IMR-90 (cell line): ENCODE measurements around the gene ME3. TPM values are rescaled to one million over a fixed set of nuclear protein-coding genes. Genes with fewer than 3 reads are reported as not detected.

Experiments used
- ATAC-seq: fragments of 200-7000 bp; cut with Tn5 transposase; 2 replicates; pipeline ENCODE4 v1.9.1; 2020; ENCODE audit warnings: low read depth, mild to moderate bottlenecking, moderate library complexity
- BruUV-seq: library from RNA; stranded (reverse); fragments of 400-500 nt; replicated peaks from 2 replicates; lab custom pipeline; 2021; lab: Mats Ljungman, UMichigan
- CTCF ChIA-PET: fragments of 300-600 bp; formaldehyde crosslinking; extraction: SDS; loops from one replicate; lab custom pipeline; 2021; ENCODE audit warnings: antibody characterized with exemption; lab: Yijun Ruan, JAX
- POLR2A ChIA-PET: fragments of 300-600 bp; sonication (Branson Sonifier 250); formaldehyde crosslinking; loops from one replicate; lab custom pipeline; 2022; ENCODE audit warnings: antibody characterized with exemption; ENCODE audit not compliant: unreplicated experiment; lab: Charles Lee
- DNase-seq: peaks from one replicate; pipeline ENCODE4 v3.0.0; 2013
- H2AFZ ChIP-seq: replicated peaks from 2 replicates; pipeline ENCODE3; 2013; ENCODE audit warnings: low read length, mild to moderate bottlenecking; ENCODE audit not compliant: poor library complexity
- H2AK5ac ChIP-seq: 2 replicates; pipeline ENCODE4 v1.6.1; 2013; ENCODE audit warnings: low read depth, low read length, inconsistent platforms
- H2AK9ac ChIP-seq: replicated peaks from 2 replicates; pipeline ENCODE3; 2013; ENCODE audit warnings: mild to moderate bottlenecking, low read depth, low read length, moderate library complexity; ENCODE audit not compliant: poor library complexity
- H2BK120ac ChIP-seq: 2 replicates; pipeline ENCODE4 v1.6.1; 2013; ENCODE audit warnings: low read depth, low read length, inconsistent platforms
- H2BK15ac ChIP-seq: 3 replicates; pipeline ENCODE4 v1.6.1; 2013; ENCODE audit warnings: low read depth, low read length, inconsistent platforms
- H2BK20ac ChIP-seq: 2 replicates; pipeline ENCODE4 v1.6.1; 2013; ENCODE audit warnings: low read depth, mild to moderate bottlenecking, inconsistent platforms, low read length, moderate library complexity
- H2BK5ac ChIP-seq: 2 replicates; pipeline ENCODE4 v1.6.1; 2013; ENCODE audit warnings: mild to moderate bottlenecking, low read depth, low read length, inconsistent platforms; ENCODE audit not compliant: poor library complexity, severe bottlenecking
- H3K14ac ChIP-seq: replicated peaks from 2 replicates; pipeline ENCODE4 v1.6.1; 2013; ENCODE audit warnings: low read depth, low read length, inconsistent platforms
- H3K18ac ChIP-seq: 2 replicates; pipeline ENCODE4 v1.6.1; 2013; ENCODE audit warnings: low read depth, low read length, control low read depth
- H3K23ac ChIP-seq: 2 replicates; pipeline ENCODE4 v1.6.1; 2013; ENCODE audit warnings: low read depth, low read length, inconsistent platforms
- H3K27ac ChIP-seq: 2 replicates; pipeline ENCODE4 v1.5.1; 2013; ENCODE audit warnings: mild to moderate bottlenecking, control low read depth, low read length; ENCODE audit not compliant: insufficient read depth
- H3K27me3 ChIP-seq: 2 replicates; pipeline ENCODE4 v1.6.1; 2013; ENCODE audit warnings: low read length; ENCODE audit not compliant: control insufficient read depth, insufficient read depth
- H3K36me3 ChIP-seq: 2 replicates; pipeline ENCODE4 v1.6.1; 2013; ENCODE audit warnings: low read length, mixed read lengths; ENCODE audit not compliant: control insufficient read depth, insufficient read depth
- H3K4ac ChIP-seq: 2 replicates; pipeline ENCODE4 v1.6.1; 2013; ENCODE audit warnings: low read depth, low read length, inconsistent platforms
- H3K4me1 ChIP-seq: 2 replicates; pipeline ENCODE4 v1.6.1; 2013; ENCODE audit warnings: low read length, mixed read lengths; ENCODE audit not compliant: control insufficient read depth, insufficient read depth
- H3K4me2 ChIP-seq: 2 replicates; pipeline ENCODE4 v1.6.1; 2013; ENCODE audit warnings: low read depth, mild to moderate bottlenecking, control low read depth, low read length, moderate library complexity
- H3K4me3 ChIP-seq: 2 replicates; pipeline ENCODE4 v1.5.1; 2013; ENCODE audit warnings: low read depth, mild to moderate bottlenecking, control low read depth, low read length, moderate library complexity; ENCODE audit not compliant: insufficient read depth
- H3K56ac ChIP-seq: 2 replicates; pipeline ENCODE4 v1.6.1; 2013; ENCODE audit warnings: low read length, inconsistent platforms; ENCODE audit not compliant: insufficient read depth; ENCODE audit errors: extremely low read depth
- H3K79me1 ChIP-seq, 2 experiments: 2 replicates each; pipeline ENCODE4 v1.6.1; 2013; ENCODE audit warnings: low read length in 2 of 2, inconsistent platforms in 1 of 2, low read depth in 1 of 2
- H3K9ac ChIP-seq: 2 replicates; pipeline ENCODE4 v1.6.1; 2013; ENCODE audit warnings: low read depth, low read length, control low read depth
- H3K9me1 ChIP-seq: 2 replicates; pipeline ENCODE4 v1.6.1; 2013; ENCODE audit warnings: low read length, inconsistent platforms; ENCODE audit not compliant: insufficient read depth
- H3K9me3 ChIP-seq: 2 replicates; pipeline ENCODE4 v1.6.1; 2013; ENCODE audit warnings: low read length; ENCODE audit not compliant: control insufficient read depth, insufficient read depth
- H4K20me1 ChIP-seq: 2 replicates; pipeline ENCODE4 v1.6.1; 2013; ENCODE audit warnings: low read length, inconsistent platforms; ENCODE audit not compliant: insufficient read depth
- H4K5ac ChIP-seq: 2 replicates; pipeline ENCODE4 v1.6.1; 2013; ENCODE audit warnings: mild to moderate bottlenecking, low read depth, low read length, control low read depth
- H4K8ac ChIP-seq, 2 experiments: 2 replicates each; pipeline ENCODE4 v1.6.1; 2013; ENCODE audit warnings: low read depth in 2 of 2, low read length in 2 of 2, control low read depth in 1 of 2, inconsistent platforms in 1 of 2
- H4K91ac ChIP-seq: 2 replicates; pipeline ENCODE4 v1.6.1; 2013; ENCODE audit warnings: low read depth, low read length, inconsistent platforms; ENCODE audit not compliant: insufficient read depth
- MAFK ChIP-seq: IDR thresholded peaks from 2 replicates; pipeline ENCODE4 v1.6.1; 2012; ENCODE audit warnings: low read depth, low read length, improper control_type of control experiment
- SMC3 ChIP-seq: fragments of 150-350 bp; IDR thresholded peaks from 2 replicates; pipeline ENCODE4 v1.6.1; 2016; ENCODE audit warnings: low read depth, mild to moderate bottlenecking, antibody characterized with exemption, low read length, moderate library complexity
- WGBS, 2 experiments: methylation state at CpG; one replicate each; pipeline versions ENCODE4 v1.1.5 to v1.1.7; 2013; ENCODE audit warnings: missing lambda C conversion rate in 2 of 2; ENCODE audit not compliant: insufficient read length in 1 of 2; ENCODE audit errors: extremely low coverage in 2 of 2; 5-methylcytosine and 5-hydroxymethylcytosine counted together
- dilution Hi-C: fragments of 300-500 bp; cut with HindIII; formaldehyde crosslinking; loops from one replicate; pipeline ENCODE4 v1.14.3; 2018; ENCODE audit warnings: low sequenced_read_pairs; ENCODE audit not compliant: unreplicated experiment
- in situ Hi-C: fragments of 300-500 bp; cut with MboI; formaldehyde crosslinking; loops from 3 replicates; pipeline ENCODE4 v1.14.3; 2019; ENCODE audit warnings: low sequenced_read_pairs, inconsistent platforms, mixed read lengths
- intact Hi-C: fragments of 100-400 bp; cut with micrococcal nuclease; formaldehyde crosslinking; loops from 2 replicates; pipeline ENCODE4 v1.10.0; 2022
- polyA plus RNA-seq, 3 experiments: library from polyadenylated mRNA; depleted of rRNA; stranded (reverse); fragments of >200 nt; gene quantifications; 2 replicates each; pipeline ENCODE4 v1.2.3, GENCODE V29; 2012; ENCODE audit warnings: low replicate concordance in 1 of 3
- total RNA-seq: library from RNA; depleted of rRNA; stranded (reverse); fragments of >200 nt; gene quantifications from 2 replicates; pipeline ENCODE4 v1.2.3, GENCODE V29; 2012

Gene ME3
- total and polyA plus RNA-seq, 2 of the 4 experiments (the other 2 are of a cell fraction): 7.8 to 9.0 TPM

DNA sequence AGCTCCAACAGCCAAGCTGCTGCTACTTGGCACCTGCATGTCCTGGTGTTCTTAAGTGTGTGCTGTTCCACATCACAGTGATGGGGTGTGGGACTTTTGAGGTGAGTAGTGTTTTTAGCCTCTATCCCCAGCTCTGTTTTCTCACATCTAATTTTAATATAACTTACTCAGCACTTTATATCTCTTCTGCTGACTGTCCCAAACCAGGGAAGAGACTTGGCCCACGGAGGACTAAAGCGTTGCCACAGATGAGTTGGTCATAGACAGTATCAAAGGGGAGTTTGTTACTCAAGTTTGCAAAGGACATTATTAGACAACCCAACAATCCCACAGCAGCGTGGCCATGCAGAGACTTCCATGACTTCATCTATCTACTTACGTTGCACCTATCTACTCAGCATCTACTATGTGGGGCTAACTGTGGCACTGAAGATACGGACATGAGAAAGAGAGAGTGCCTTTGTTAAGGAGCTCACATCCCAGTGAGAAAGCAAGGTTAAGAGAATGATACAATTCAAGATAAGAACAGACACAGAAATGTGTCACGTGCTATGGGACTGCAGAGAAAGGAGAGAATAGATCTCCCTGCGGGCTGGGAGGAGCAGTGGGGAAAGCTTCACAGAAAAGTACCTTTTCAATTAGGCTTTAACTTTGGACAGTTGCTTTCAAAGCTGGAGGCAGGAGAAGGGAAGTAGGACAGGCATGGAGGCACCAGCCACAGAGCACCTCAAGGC lies 82.4 kb downstream of the ME3 start:
- no peak overlapping the region for H3K56ac ChIP-seq
- H4K91ac ChIP-seq: no peak overlapping the region; the same call in 1 of the 2 replicates
- no peak overlapping the region for H4K8ac ChIP-seq
- WGBS, 2 experiments: 100% methylated on average over 2 of the region's 7 CpGs; no CpG with 5 or more reads in 1 of the 2 experiments
- no peaks in the 10 kb centered on the region for H3K9me3 ChIP-seq
- no peaks in the 10 kb centered on the region for H3K27me3 ChIP-seq
- H3K36me3 ChIP-seq: no peaks in the 10 kb centered on the region
- H3K23ac ChIP-seq: no peak overlapping the region
- POLR2A ChIA-PET: interaction anchor here (1.1 kb wide), 1 partner anchor 51 kb away, joined by 3 read pairs; no protein-coding TSS in a partner anchor
- H3K4me2 ChIP-seq: no peak overlapping the region
- H3K4ac ChIP-seq: peak overlapping the region; percentile 36
- H2AK5ac ChIP-seq: peak overlapping the region; percentile 77
- H2BK15ac ChIP-seq: peak overlapping the region; percentile 34; the same call in 2 of the 3 replicates
- H3K9me1 ChIP-seq: peaks cover 15% of the 10 kb centered on the region
- H3K14ac ChIP-seq: no peak overlapping the region; the same call in 1 of the 2 replicates
- no peak overlapping the region for H3K18ac ChIP-seq
- dilution Hi-C loops (no loop called here), in situ Hi-C loops (no loop called here), intact Hi-C loops (no loop called here)
- ATAC-seq: no peak
- H3K79me1 ChIP-seq: peaks cover 0 to 10% of the 10 kb centered on the region in 2 experiments; a peak in 1 of 4 replicates
- H3K9ac ChIP-seq: no peak overlapping the region
- H2AFZ ChIP-seq: no peak overlapping the region
- TF ChIP-seq SMC3: no peak
- peak; percentile 81 for TF ChIP-seq MAFK
- no peak overlapping the region for H4K5ac ChIP-seq
- H2BK120ac ChIP-seq: no peak overlapping the region
- CTCF ChIA-PET: interaction anchor here (0.7 kb wide), 1 partner anchor 18 kb away, joined by 3 read pairs; no protein-coding TSS in a partner anchor
- no peak overlapping the region for H3K27ac ChIP-seq
- no TSS peak for BruUV-seq
- no peak for DNase-seq
- no peak overlapping the region for H3K4me3 ChIP-seq
- peaks cover 9% of the 10 kb centered on the region for H3K4me1 ChIP-seq
- no peak overlapping the region for H2AK9ac ChIP-seq
- no peak overlapping the region for H2BK5ac ChIP-seq
- peak overlapping the region; percentile 44 for H2BK20ac ChIP-seq
- H4K20me1 ChIP-seq: no peaks in the 10 kb centered on the region
